GM12878 (cell line): ENCODE data around the gene MAGI1. TPM values are rescaled to one million over a fixed set of nuclear protein-coding genes. Genes with fewer than 3 reads are reported as not detected.

Experiments
- ATAC-seq: fragments of 200-7000 bp; cut with Tn5 transposase; 3 replicates; pipeline ENCODE4 v1.9.1; 2020; ENCODE audit warnings: mild to moderate bottlenecking, moderate library complexity
- BruUV-seq: library from RNA; stranded (reverse); fragments of 400-500 nt; replicated peaks from 2 replicates; lab custom pipeline; 2021; lab: Mats Ljungman, UMichigan
- CTCF ChIA-PET: fragments of 300-600 bp; sonication (Branson Sonifier 250); formaldehyde crosslinking; extraction: SDS; loops from one replicate; lab custom pipeline; 2021; ENCODE audit warnings: inconsistent platforms; lab: Yijun Ruan, JAX
- POLR2A ChIA-PET: fragments of 350-600 bp; formaldehyde crosslinking; extraction: SDS; loops from one replicate; lab custom pipeline; 2021; ENCODE audit warnings: inconsistent platforms; lab: Charles Lee
- RAD21 ChIA-PET: fragments of 300-600 bp; sonication (Branson Sonifier 250); formaldehyde crosslinking; loops from one replicate; lab custom pipeline; 2023; ENCODE audit warnings: antibody characterized with exemption; ENCODE audit not compliant: unreplicated experiment; lab: Charles Lee
- SMC1A ChIA-PET: fragments of 300-600 bp; sonication (Branson Sonifier 250); formaldehyde crosslinking; loops from one replicate; lab custom pipeline; 2023; ENCODE audit not compliant: unreplicated experiment, uncharacterized antibody; lab: Charles Lee
- DNase-seq: peaks from one replicate; pipeline ENCODE4 v3.0.0-alpha.2; 2011; ENCODE audit warnings: low read depth, low spot score
- FAIRE-seq: peaks from 3 replicates; lab custom pipeline; 2011; peaks lifted over from hg19 to GRCh38; lab: Jason Lieb, UNC
- H2AFZ ChIP-seq: 2 replicates; pipeline ENCODE4 v1.6.0; 2011; ENCODE audit warnings: low read depth, low read length, control low read depth; ENCODE audit not compliant: control insufficient read depth
- H3K27ac ChIP-seq: 2 replicates; pipeline ENCODE4 v1.5.1; 2011; ENCODE audit warnings: control low read depth; ENCODE audit not compliant: control insufficient read depth, insufficient read depth
- H3K27me3 ChIP-seq, 2 experiments: replicated peaks in 1 of 2; 2 replicates each; pipeline versions ENCODE4 v1.6.0 to v1.6.1; 2011; ENCODE audit warnings: low read length in 1 of 2; ENCODE audit not compliant: control insufficient read depth in 2 of 2, insufficient read depth in 2 of 2
- H3K36me3 ChIP-seq, 2 experiments: 2 replicates each; pipeline ENCODE4 v1.5.1; 2011; ENCODE audit warnings: low read length in 1 of 2; ENCODE audit not compliant: control insufficient read depth in 2 of 2, insufficient read depth in 2 of 2
- H3K4me1 ChIP-seq: 2 replicates; pipeline ENCODE4 v1.6.1; 2011; ENCODE audit warnings: mild to moderate bottlenecking, low read length, moderate library complexity, mixed read lengths; ENCODE audit not compliant: control insufficient read depth, insufficient read depth
- H3K4me2 ChIP-seq: 2 replicates; pipeline ENCODE4 v1.6.0; 2011; ENCODE audit warnings: control low read depth; ENCODE audit not compliant: control insufficient read depth, insufficient read depth
- H3K4me3 ChIP-seq: fragments of 200-600 bp; sonication (generic); 2 replicates; pipeline ENCODE4 v1.5.1; 2016
- H3K79me2 ChIP-seq: 2 replicates; pipeline ENCODE4 v1.6.0; 2011; ENCODE audit warnings: low read length; ENCODE audit not compliant: control insufficient read depth, insufficient read depth
- H3K9ac ChIP-seq: 2 replicates; pipeline ENCODE4 v1.8.0; 2011; ENCODE audit warnings: low read length, control low read depth, mixed read lengths; ENCODE audit not compliant: control insufficient read depth, insufficient read depth
- H3K9me3 ChIP-seq: replicated peaks from 3 replicates; pipeline ENCODE4 v1.5.1; 2011; ENCODE audit warnings: mild to moderate bottlenecking, low read length; ENCODE audit not compliant: control insufficient read depth, insufficient read depth
- H4K20me1 ChIP-seq: 2 replicates; pipeline ENCODE4 v1.6.0; 2011; ENCODE audit not compliant: control insufficient read depth, insufficient read depth
- CBX3 ChIP-seq: fragments of 200-600 bp; sonication (generic); IDR thresholded peaks from 2 replicates; pipeline ENCODE4 v1.6.1; 2016; ENCODE audit warnings: low read depth, borderline replicate concordance
- ZNF687 ChIP-seq: fragments of 450-650 bp; IDR thresholded peaks from 2 replicates; pipeline ENCODE4 v1.6.1; 2017; ENCODE audit warnings: mild to moderate bottlenecking, moderate library complexity
- WGBS: methylation state at CpG from one replicate; pipeline ENCODE4 v1.1.6; 2016; ENCODE audit warnings: low lambda C conversion rate; ENCODE audit not compliant: insufficient replicate concordance, insufficient coverage; ENCODE audit errors: missing lambda C conversion rate; 5-methylcytosine and 5-hydroxymethylcytosine counted together
- in situ Hi-C: fragments of 300-500 bp; cut with MboI; formaldehyde crosslinking; loops from 9 replicates; pipeline ENCODE4 v1.14.3; 2018; ENCODE audit warnings: mixed read lengths
- intact Hi-C: fragments of 100-400 bp; cut with micrococcal nuclease; formaldehyde crosslinking; loops from one replicate; pipeline ENCODE4 v1.14.2; 2022; ENCODE audit not compliant: unreplicated experiment
- polyA plus RNA-seq, 11 experiments: library from polyadenylated mRNA; depleted of rRNA in 4 of 11; unstranded in 6 of 11; stranded (reverse) in 5 of 11; fragments of >200 nt; fragmentation: Nextera tagmentation in 4 of 11; fragmentation: Illumina TruSeq in 1 of 11; extraction: Ambion mirVana in 4 of 11; extraction: Trizol in 1 of 11; gene quantifications; 1 replicate in 1 of 11; 2 replicates in 10 of 11; pipeline versions ENCODE4 v1.2.1 to v1.2.3, GENCODE V29; 2011 to 2016; ENCODE audit warnings: inconsistent platforms in 2 of 11, missing spikeins in 2 of 11, low read depth in 1 of 11
- total RNA-seq, 4 experiments: library from RNA; depleted of rRNA in 3 of 4; stranded (reverse); fragments of >200 nt in 3 of 4; fragmentation: Illumina TruSeq in 1 of 4; extraction: Trizol in 1 of 4; gene quantifications; 2 replicates each; pipeline versions ENCODE4 v1.2.1 to v1.2.3, GENCODE V29; 2013 to 2021
- TF ChIP-seq, protein P1 (sequence below): fragments of 450-650 bp; IDR thresholded peaks from 2 replicates; pipeline ENCODE4 v1.6.1; 2017; ENCODE audit warnings: borderline replicate concordance
- TF ChIP-seq, protein P2 (sequence below): IDR thresholded peaks from 2 replicates; pipeline ENCODE4 v1.6.1; 2011; ENCODE audit warnings: low read depth, mild to moderate bottlenecking, low read length, moderate library complexity, borderline replicate concordance; ENCODE audit errors: extremely low read depth
- TF ChIP-seq, protein P3 (sequence below), 3 experiments: IDR thresholded peaks in 2 of 3; conservative IDR thresholded peaks in 1 of 3; 2 replicates each; pipeline ENCODE4 v1.5.1; 2011; ENCODE audit warnings: low read depth in 3 of 3, low read length in 3 of 3, mild to moderate bottlenecking in 3 of 3, control low read depth in 2 of 3, moderate library complexity in 2 of 3, inconsistent platforms in 1 of 3, mixed read lengths in 1 of 3; ENCODE audit not compliant: control insufficient read depth in 2 of 3, insufficient read depth in 1 of 3; ENCODE audit errors: extremely low read depth in 1 of 3

The MAGI1 gene
- total and polyA plus RNA-seq, 10 of the 15 experiments (the other 5 are each of a cell fraction or from before 2014, with no cell fraction given): 0.02 to 3.3 (median 0.29) TPM; not detected in 1

- ATAC-seq: no peak
- RAD21 ChIA-PET: no interaction called here
- 32% methylated on average over 5 of the region's 5 CpGs for WGBS
These were observed 231.5 kb downstream of the MAGI1 start for GRCh38 chr3:65807225-65807624.

GRCh38 chr3:65806600-65806999 lies 232.1 kb downstream of the MAGI1 start:
- in situ Hi-C loops: no loop called here
- CTCF ChIA-PET: no interaction called here
- Histone ChIP-seq H3K79me2 (no peaks in the 10 kb centered on the region), H3K4me3 (no peak overlapping the region), H2AFZ (no peak overlapping the region), H3K9ac (no peak overlapping the region), H3K36me3 (no peaks in the 10 kb centered on the region), H3K9me3 (no peaks in the 10 kb centered on the region), H4K20me1 (no peaks in the 10 kb centered on the region), H3K27me3 (no peaks in the 10 kb centered on the region), H3K4me2 (no peak overlapping the region), H3K27ac (no peak overlapping the region), H3K4me1 (no peaks in the 10 kb centered on the region)
- POLR2A ChIA-PET: no interaction called here
- RAD21 ChIA-PET: no interaction called here
- no TSS peak for BruUV-seq
- ATAC-seq (no peak), FAIRE-seq (no peak), DNase-seq (no peak)
- SMC1A ChIA-PET: no interaction called here
- intact Hi-C loops: no loop called here
- WGBS: 0% methylated on average over 1 of the region's 1 CpG
- no peak for TF ChIP-seq ZNF687
- TF ChIP-seq, protein P1, sequence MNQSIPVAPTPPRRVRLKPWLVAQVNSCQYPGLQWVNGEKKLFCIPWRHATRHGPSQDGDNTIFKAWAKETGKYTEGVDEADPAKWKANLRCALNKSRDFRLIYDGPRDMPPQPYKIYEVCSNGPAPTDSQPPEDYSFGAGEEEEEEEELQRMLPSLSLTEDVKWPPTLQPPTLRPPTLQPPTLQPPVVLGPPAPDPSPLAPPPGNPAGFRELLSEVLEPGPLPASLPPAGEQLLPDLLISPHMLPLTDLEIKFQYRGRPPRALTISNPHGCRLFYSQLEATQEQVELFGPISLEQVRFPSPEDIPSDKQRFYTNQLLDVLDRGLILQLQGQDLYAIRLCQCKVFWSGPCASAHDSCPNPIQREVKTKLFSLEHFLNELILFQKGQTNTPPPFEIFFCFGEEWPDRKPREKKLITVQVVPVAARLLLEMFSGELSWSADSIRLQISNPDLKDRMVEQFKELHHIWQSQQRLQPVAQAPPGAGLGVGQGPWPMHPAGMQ: no peak

More at GRCh38 chr3:65807225-65807624, 231.5 kb downstream of the MAGI1 start:
- Histone ChIP-seq H3K9ac (no peak overlapping the region), H3K27ac (no peak overlapping the region), H3K9me3 (no peaks in the 10 kb centered on the region), H2AFZ (no peak overlapping the region), H3K4me1 (no peaks in the 10 kb centered on the region), H4K20me1 (no peaks in the 10 kb centered on the region), H3K4me3 (no peak overlapping the region), H3K27me3 (no peaks in the 10 kb centered on the region), H3K4me2 (no peak overlapping the region), H3K36me3 (no peaks in the 10 kb centered on the region), H3K79me2 (no peaks in the 10 kb centered on the region)
- ChIA-PET CTCF (no interaction called here), POLR2A (no interaction called here), SMC1A (no interaction called here)
- TF ChIP-seq, protein P2, sequence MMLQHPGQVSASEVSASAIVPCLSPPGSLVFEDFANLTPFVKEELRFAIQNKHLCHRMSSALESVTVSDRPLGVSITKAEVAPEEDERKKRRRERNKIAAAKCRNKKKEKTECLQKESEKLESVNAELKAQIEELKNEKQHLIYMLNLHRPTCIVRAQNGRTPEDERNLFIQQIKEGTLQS: no peak
- TF ChIP-seq, protein P3, sequence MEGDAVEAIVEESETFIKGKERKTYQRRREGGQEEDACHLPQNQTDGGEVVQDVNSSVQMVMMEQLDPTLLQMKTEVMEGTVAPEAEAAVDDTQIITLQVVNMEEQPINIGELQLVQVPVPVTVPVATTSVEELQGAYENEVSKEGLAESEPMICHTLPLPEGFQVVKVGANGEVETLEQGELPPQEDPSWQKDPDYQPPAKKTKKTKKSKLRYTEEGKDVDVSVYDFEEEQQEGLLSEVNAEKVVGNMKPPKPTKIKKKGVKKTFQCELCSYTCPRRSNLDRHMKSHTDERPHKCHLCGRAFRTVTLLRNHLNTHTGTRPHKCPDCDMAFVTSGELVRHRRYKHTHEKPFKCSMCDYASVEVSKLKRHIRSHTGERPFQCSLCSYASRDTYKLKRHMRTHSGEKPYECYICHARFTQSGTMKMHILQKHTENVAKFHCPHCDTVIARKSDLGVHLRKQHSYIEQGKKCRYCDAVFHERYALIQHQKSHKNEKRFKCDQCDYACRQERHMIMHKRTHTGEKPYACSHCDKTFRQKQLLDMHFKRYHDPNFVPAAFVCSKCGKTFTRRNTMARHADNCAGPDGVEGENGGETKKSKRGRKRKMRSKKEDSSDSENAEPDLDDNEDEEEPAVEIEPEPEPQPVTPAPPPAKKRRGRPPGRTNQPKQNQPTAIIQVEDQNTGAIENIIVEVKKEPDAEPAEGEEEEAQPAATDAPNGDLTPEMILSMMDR (IDR thresholded peaks at IDR 0.05 in 2 of 3, conservative IDR thresholded peaks at IDR 0.05 in 1 of 3; ENCODE audit: control insufficient read depth in 2 of 3, extremely low read depth in 1 of 3, insufficient read depth in 1 of 3, low read depth in 3 of 3, low read length in 3 of 3): no peak
- no peak for TF ChIP-seq CBX3
- no TSS peak for BruUV-seq
- in situ Hi-C loops: no loop called here
- intact Hi-C loops: no loop called here
- FAIRE-seq (no peak), DNase-seq (no peak)
